Measurements from ENCODE around the gene FRMPD4. TPM values are rescaled to one million over a fixed set of nuclear protein-coding genes. Genes with fewer than 3 reads are reported as not detected.

FRMPD4 gene
- total RNA-seq, 2 experiments from 2014 or later: not detected

GRCh38 chrX:12403474-12404082 lies 265.3 kb downstream of the FRMPD4 start:
- Mint-ChIP-seq H3K27me3 (no peaks in the 10 kb centered on the region), H3K36me3 (ENCODE audit: low read depth) (no peaks in the 10 kb centered on the region), H3K27ac (no peak overlapping the region), H3K4me3 (no peak overlapping the region), H3K4me1 (ENCODE audit: low read depth) (no peaks in the 10 kb centered on the region), H3K9me3 (no peaks in the 10 kb centered on the region)
- Histone ChIP-seq H3K27ac (ENCODE audit: low read depth in 1 of 2, low read length in 2 of 2) (no peak overlapping the region), H3K36me3 (ENCODE audit: insufficient read depth, low read length) (no peaks in the 10 kb centered on the region), H3K4me1 (ENCODE audit: insufficient read depth, low read length) (no peaks in the 10 kb centered on the region), H3K27me3 (ENCODE audit: control insufficient read depth in 1 of 2, insufficient read depth in 2 of 2, low read length in 2 of 2) (no peaks in the 10 kb centered on the region), H3K4me3 (ENCODE audit: low read length) (no peak overlapping the region), H3K9me3 (ENCODE audit: control insufficient read depth in 1 of 2, insufficient read depth in 1 of 2, low read length in 2 of 2) (no peaks in the 10 kb centered on the region)
- intact Hi-C loops (cut with DNase I, micrococcal nuclease): no loop called here
- ATAC-seq (ENCODE audit: poor library complexity) (no peak), DNase-seq (no peak)
- CTCF ChIA-PET: no interaction called here
- POLR2A ChIA-PET: no interaction called here
- no peak for TF ChIP-seq CTCF (IDR thresholded peaks at IDR 0.05)

- H3K9me3 ChIP-seq (ENCODE audit: control insufficient read depth in 1 of 2, insufficient read depth in 1 of 2, low read length in 2 of 2): no peaks in the 10 kb centered on the region
- H3K27me3 Mint-ChIP-seq: no peaks in the 10 kb centered on the region
- CTCF ChIA-PET: no interaction called here
These were observed 267.0 kb downstream of the FRMPD4 start for GRCh38 chrX:12405306-12405705.

GRCh38 chrX:12410523-12410922 lies 272.2 kb downstream of the FRMPD4 start:
- Mint-ChIP-seq H3K27ac (no peak overlapping the region), H3K4me3 (no peak overlapping the region), H3K27me3 (no peaks in the 10 kb centered on the region), H3K9me3 (no peaks in the 10 kb centered on the region), H3K36me3 (ENCODE audit: low read depth) (no peaks in the 10 kb centered on the region), H3K4me1 (ENCODE audit: low read depth) (no peaks in the 10 kb centered on the region)
- ChIA-PET POLR2A (no interaction called here), CTCF (no interaction called here)
- H3K4me3 ChIP-seq (ENCODE audit: low read length): no peak overlapping the region
- DNase-seq (no peak), ATAC-seq (ENCODE audit: poor library complexity) (no peak)
- no peak for TF ChIP-seq CTCF (IDR thresholded peaks at IDR 0.05)
- H3K27ac ChIP-seq (ENCODE audit: low read depth in 1 of 2, low read length in 2 of 2): no peak overlapping the region
- H3K4me1 ChIP-seq (ENCODE audit: insufficient read depth, low read length): no peaks in the 10 kb centered on the region
- H3K27me3 ChIP-seq (ENCODE audit: control insufficient read depth in 1 of 2, insufficient read depth in 2 of 2, low read length in 2 of 2): no peaks in the 10 kb centered on the region
- no peaks in the 10 kb centered on the region for H3K9me3 ChIP-seq (ENCODE audit: control insufficient read depth in 1 of 2, insufficient read depth in 1 of 2, low read length in 2 of 2)
- no peaks in the 10 kb centered on the region for H3K36me3 ChIP-seq (ENCODE audit: insufficient read depth, low read length)
- intact Hi-C loops (cut with DNase I, micrococcal nuclease): no loop called here

More at GRCh38 chrX:12405306-12405705, 267.0 kb downstream of the FRMPD4 start:
- Mint-ChIP-seq H3K27ac (no peak overlapping the region), H3K4me1 (ENCODE audit: low read depth) (no peaks in the 10 kb centered on the region), H3K36me3 (ENCODE audit: low read depth) (no peaks in the 10 kb centered on the region), H3K9me3 (no peaks in the 10 kb centered on the region), H3K4me3 (no peak overlapping the region)
- POLR2A ChIA-PET: no interaction called here
- H3K4me3 ChIP-seq (ENCODE audit: low read length): no peak overlapping the region
- H3K27me3 ChIP-seq (ENCODE audit: control insufficient read depth in 1 of 2, insufficient read depth in 2 of 2, low read length in 2 of 2): no peaks in the 10 kb centered on the region
- DNase-seq: no peak
- no peak for ATAC-seq (ENCODE audit: poor library complexity)
- TF ChIP-seq CTCF (IDR thresholded peaks at IDR 0.05): no peak
- no peaks in the 10 kb centered on the region for H3K4me1 ChIP-seq (ENCODE audit: insufficient read depth, low read length)
- intact Hi-C loops (cut with DNase I, micrococcal nuclease): no loop called here
- no peak overlapping the region for H3K27ac ChIP-seq (ENCODE audit: low read depth in 1 of 2, low read length in 2 of 2)
- no peaks in the 10 kb centered on the region for H3K36me3 ChIP-seq (ENCODE audit: insufficient read depth, low read length)
